ENCODE measurements around the gene CPSF6. TPM values are rescaled to one million over a fixed set of nuclear protein-coding genes. Genes with fewer than 3 reads are reported as not detected.
A peak's percentile ranks its signal among the peaks of the same experiment; 100 is the strongest.

CPSF6 gene
- total RNA-seq, 1 donor: 23.9 TPM

- no peak for DNase-seq (ENCODE audit: insufficient read length, low spot score, missing footprints)
- peak; percentile 12 for TF ChIP-seq CTCF (IDR thresholded peaks at IDR 0.05; ENCODE audit: extremely low read depth, low read depth, low read length)
- no peaks in the 10 kb centered on the region for H3K4me1 ChIP-seq (ENCODE audit: insufficient read depth, low read length)
- no peaks in the 10 kb centered on the region for H3K36me3 ChIP-seq (ENCODE audit: insufficient read depth, low read length)
- H3K27me3 ChIP-seq (ENCODE audit: insufficient read depth, low read length): peaks cover 32% of the 10 kb centered on the region
- H4K20me1 ChIP-seq (ENCODE audit: insufficient read depth, low read length): no peaks in the 10 kb centered on the region
- H3K79me2 ChIP-seq (ENCODE audit: insufficient read depth, low read length): no peaks in the 10 kb centered on the region
- no peaks in the 10 kb centered on the region for H3K9me3 ChIP-seq (ENCODE audit: low read depth, low read length)
- no peak overlapping the region for H3K4me3 ChIP-seq (ENCODE audit: insufficient read depth, low read length)
- H3K27ac ChIP-seq (ENCODE audit: low read depth, low read length): no peak overlapping the region
- H3K4me2 ChIP-seq (ENCODE audit: insufficient read depth, low read length): no peak overlapping the region
- no peak overlapping the region for H2AFZ ChIP-seq (ENCODE audit: low read length)
Measured at GRCh38 chr12:69291278-69291593, 51.9 kb downstream of the CPSF6 start.

- H2AFZ ChIP-seq (ENCODE audit: low read length): no peak overlapping the region
- TF ChIP-seq CTCF (IDR thresholded peaks at IDR 0.05; ENCODE audit: extremely low read depth, low read depth, low read length): no peak
- no peak overlapping the region for H3K4me2 ChIP-seq (ENCODE audit: insufficient read depth, low read length)
- H3K4me3 ChIP-seq (ENCODE audit: insufficient read depth, low read length): no peak overlapping the region
- no peaks in the 10 kb centered on the region for H4K20me1 ChIP-seq (ENCODE audit: insufficient read depth, low read length)
- DNase-seq (ENCODE audit: insufficient read length, low spot score, missing footprints): no peak
- H3K79me2 ChIP-seq (ENCODE audit: insufficient read depth, low read length): no peaks in the 10 kb centered on the region
- no peaks in the 10 kb centered on the region for H3K9me3 ChIP-seq (ENCODE audit: low read depth, low read length)
- no peaks in the 10 kb centered on the region for H3K4me1 ChIP-seq (ENCODE audit: insufficient read depth, low read length)
- no peak overlapping the region for H3K27ac ChIP-seq (ENCODE audit: low read depth, low read length)
- peaks cover 15% of the 10 kb centered on the region for H3K27me3 ChIP-seq (ENCODE audit: insufficient read depth, low read length)
- H3K36me3 ChIP-seq (ENCODE audit: insufficient read depth, low read length): no peaks in the 10 kb centered on the region
Measured at GRCh38 chr12:69298133-69298532, 58.8 kb downstream of the CPSF6 start.

- Histone ChIP-seq H3K36me3 (ENCODE audit: insufficient read depth, low read length) (no peaks in the 10 kb centered on the region), H2AFZ (ENCODE audit: low read length) (no peak overlapping the region), H3K4me3 (ENCODE audit: insufficient read depth, low read length) (no peak overlapping the region), H3K27ac (ENCODE audit: low read depth, low read length) (no peak overlapping the region), H3K27me3 (ENCODE audit: insufficient read depth, low read length) (peaks cover 8% of the 10 kb centered on the region), H3K9me3 (ENCODE audit: low read depth, low read length) (no peaks in the 10 kb centered on the region), H3K79me2 (ENCODE audit: insufficient read depth, low read length) (no peaks in the 10 kb centered on the region), H3K4me1 (ENCODE audit: insufficient read depth, low read length) (no peaks in the 10 kb centered on the region), H3K4me2 (ENCODE audit: insufficient read depth, low read length) (no peak overlapping the region), H4K20me1 (ENCODE audit: insufficient read depth, low read length) (no peaks in the 10 kb centered on the region)
- DNase-seq (ENCODE audit: insufficient read length, low spot score, missing footprints): no peak
- TF ChIP-seq CTCF (IDR thresholded peaks at IDR 0.05; ENCODE audit: extremely low read depth, low read depth, low read length): no peak
Measured at GRCh38 chr12:69298947-69299346, 59.6 kb downstream of the CPSF6 start.

- Histone ChIP-seq H3K27ac (ENCODE audit: low read depth, low read length) (no peak overlapping the region), H4K20me1 (ENCODE audit: insufficient read depth, low read length) (no peaks in the 10 kb centered on the region), H3K27me3 (ENCODE audit: insufficient read depth, low read length) (peaks cover 2% of the 10 kb centered on the region), H3K9me3 (ENCODE audit: low read depth, low read length) (no peaks in the 10 kb centered on the region), H3K4me3 (ENCODE audit: insufficient read depth, low read length) (no peak overlapping the region), H3K36me3 (ENCODE audit: insufficient read depth, low read length) (no peaks in the 10 kb centered on the region), H3K4me1 (ENCODE audit: insufficient read depth, low read length) (no peaks in the 10 kb centered on the region), H2AFZ (ENCODE audit: low read length) (no peak overlapping the region), H3K79me2 (ENCODE audit: insufficient read depth, low read length) (no peaks in the 10 kb centered on the region), H3K4me2 (ENCODE audit: insufficient read depth, low read length) (no peak overlapping the region)
- no peak for DNase-seq (ENCODE audit: insufficient read length, low spot score, missing footprints)
- no peak for TF ChIP-seq CTCF (IDR thresholded peaks at IDR 0.05; ENCODE audit: extremely low read depth, low read depth, low read length)
Measured at GRCh38 chr12:69304284-69304683, 64.9 kb downstream of the CPSF6 start.

All from osteoblast (primary cell).